IMR-90 (cell line): Measurements from ENCODE around the gene GRIA3. TPM values are rescaled to one million over a fixed set of nuclear protein-coding genes. Genes with fewer than 3 reads are reported as not detected.

ENCODE experiments used
- ATAC-seq: fragments of 200-7000 bp; cut with Tn5 transposase; 2 replicates; pipeline ENCODE4 v1.9.1; 2020; ENCODE audit warnings: low read depth, mild to moderate bottlenecking, moderate library complexity
- BruUV-seq: library from RNA; stranded (reverse); fragments of 400-500 nt; replicated peaks from 2 replicates; lab custom pipeline; 2021; lab: Mats Ljungman, UMichigan
- CTCF ChIA-PET: fragments of 300-600 bp; formaldehyde crosslinking; extraction: SDS; loops from one replicate; lab custom pipeline; 2021; ENCODE audit warnings: antibody characterized with exemption; lab: Yijun Ruan, JAX
- POLR2A ChIA-PET: fragments of 300-600 bp; sonication (Branson Sonifier 250); formaldehyde crosslinking; loops from one replicate; lab custom pipeline; 2022; ENCODE audit warnings: antibody characterized with exemption; ENCODE audit not compliant: unreplicated experiment; lab: Charles Lee
- DNase-seq: peaks from one replicate; pipeline ENCODE4 v3.0.0; 2013
- H2AFZ ChIP-seq: replicated peaks from 2 replicates; pipeline ENCODE3; 2013; ENCODE audit warnings: low read length, mild to moderate bottlenecking; ENCODE audit not compliant: poor library complexity
- H2AK5ac ChIP-seq: 2 replicates; pipeline ENCODE4 v1.6.1; 2013; ENCODE audit warnings: low read depth, low read length, inconsistent platforms
- H2AK9ac ChIP-seq: replicated peaks from 2 replicates; pipeline ENCODE3; 2013; ENCODE audit warnings: mild to moderate bottlenecking, low read depth, low read length, moderate library complexity; ENCODE audit not compliant: poor library complexity
- H2BK120ac ChIP-seq: 2 replicates; pipeline ENCODE4 v1.6.1; 2013; ENCODE audit warnings: low read depth, low read length, inconsistent platforms
- H2BK15ac ChIP-seq: 3 replicates; pipeline ENCODE4 v1.6.1; 2013; ENCODE audit warnings: low read depth, low read length, inconsistent platforms
- H2BK20ac ChIP-seq: 2 replicates; pipeline ENCODE4 v1.6.1; 2013; ENCODE audit warnings: low read depth, mild to moderate bottlenecking, inconsistent platforms, low read length, moderate library complexity
- H2BK5ac ChIP-seq: 2 replicates; pipeline ENCODE4 v1.6.1; 2013; ENCODE audit warnings: mild to moderate bottlenecking, low read depth, low read length, inconsistent platforms; ENCODE audit not compliant: poor library complexity, severe bottlenecking
- H3K14ac ChIP-seq: replicated peaks from 2 replicates; pipeline ENCODE4 v1.6.1; 2013; ENCODE audit warnings: low read depth, low read length, inconsistent platforms
- H3K18ac ChIP-seq: 2 replicates; pipeline ENCODE4 v1.6.1; 2013; ENCODE audit warnings: low read depth, low read length, control low read depth
- H3K23ac ChIP-seq: 2 replicates; pipeline ENCODE4 v1.6.1; 2013; ENCODE audit warnings: low read depth, low read length, inconsistent platforms
- H3K27ac ChIP-seq: 2 replicates; pipeline ENCODE4 v1.5.1; 2013; ENCODE audit warnings: mild to moderate bottlenecking, control low read depth, low read length; ENCODE audit not compliant: insufficient read depth
- H3K27me3 ChIP-seq: 2 replicates; pipeline ENCODE4 v1.6.1; 2013; ENCODE audit warnings: low read length; ENCODE audit not compliant: control insufficient read depth, insufficient read depth
- H3K36me3 ChIP-seq: 2 replicates; pipeline ENCODE4 v1.6.1; 2013; ENCODE audit warnings: low read length, mixed read lengths; ENCODE audit not compliant: control insufficient read depth, insufficient read depth
- H3K4ac ChIP-seq: 2 replicates; pipeline ENCODE4 v1.6.1; 2013; ENCODE audit warnings: low read depth, low read length, inconsistent platforms
- H3K4me1 ChIP-seq: 2 replicates; pipeline ENCODE4 v1.6.1; 2013; ENCODE audit warnings: low read length, mixed read lengths; ENCODE audit not compliant: control insufficient read depth, insufficient read depth
- H3K4me2 ChIP-seq: 2 replicates; pipeline ENCODE4 v1.6.1; 2013; ENCODE audit warnings: low read depth, mild to moderate bottlenecking, control low read depth, low read length, moderate library complexity
- H3K4me3 ChIP-seq: 2 replicates; pipeline ENCODE4 v1.5.1; 2013; ENCODE audit warnings: low read depth, mild to moderate bottlenecking, control low read depth, low read length, moderate library complexity; ENCODE audit not compliant: insufficient read depth
- H3K56ac ChIP-seq: 2 replicates; pipeline ENCODE4 v1.6.1; 2013; ENCODE audit warnings: low read length, inconsistent platforms; ENCODE audit not compliant: insufficient read depth; ENCODE audit errors: extremely low read depth
- H3K79me1 ChIP-seq, 2 experiments: 2 replicates each; pipeline ENCODE4 v1.6.1; 2013; ENCODE audit warnings: low read length in 2 of 2, inconsistent platforms in 1 of 2, low read depth in 1 of 2
- H3K9ac ChIP-seq: 2 replicates; pipeline ENCODE4 v1.6.1; 2013; ENCODE audit warnings: low read depth, low read length, control low read depth
- H3K9me1 ChIP-seq: 2 replicates; pipeline ENCODE4 v1.6.1; 2013; ENCODE audit warnings: low read length, inconsistent platforms; ENCODE audit not compliant: insufficient read depth
- H3K9me3 ChIP-seq: 2 replicates; pipeline ENCODE4 v1.6.1; 2013; ENCODE audit warnings: low read length; ENCODE audit not compliant: control insufficient read depth, insufficient read depth
- H4K20me1 ChIP-seq: 2 replicates; pipeline ENCODE4 v1.6.1; 2013; ENCODE audit warnings: low read length, inconsistent platforms; ENCODE audit not compliant: insufficient read depth
- H4K5ac ChIP-seq: 2 replicates; pipeline ENCODE4 v1.6.1; 2013; ENCODE audit warnings: mild to moderate bottlenecking, low read depth, low read length, control low read depth
- H4K8ac ChIP-seq, 2 experiments: 2 replicates each; pipeline ENCODE4 v1.6.1; 2013; ENCODE audit warnings: low read depth in 2 of 2, low read length in 2 of 2, control low read depth in 1 of 2, inconsistent platforms in 1 of 2
- H4K91ac ChIP-seq: 2 replicates; pipeline ENCODE4 v1.6.1; 2013; ENCODE audit warnings: low read depth, low read length, inconsistent platforms; ENCODE audit not compliant: insufficient read depth
- FOS ChIP-seq: fragments of 150-350 bp; IDR thresholded peaks from 2 replicates; pipeline ENCODE4 v1.6.1; 2016; ENCODE audit warnings: low read depth, low read length
- USF2 ChIP-seq: fragments of 150-350 bp; IDR thresholded peaks from 2 replicates; pipeline ENCODE4 v1.6.1; 2017; ENCODE audit warnings: mild to moderate bottlenecking, antibody characterized with exemption, low read length, low read depth
- WGBS, 2 experiments: methylation state at CpG; one replicate each; pipeline versions ENCODE4 v1.1.5 to v1.1.7; 2013; ENCODE audit warnings: missing lambda C conversion rate in 2 of 2; ENCODE audit not compliant: insufficient read length in 1 of 2; ENCODE audit errors: extremely low coverage in 2 of 2; 5-methylcytosine and 5-hydroxymethylcytosine counted together
- dilution Hi-C: fragments of 300-500 bp; cut with HindIII; formaldehyde crosslinking; loops from one replicate; pipeline ENCODE4 v1.14.3; 2018; ENCODE audit warnings: low sequenced_read_pairs; ENCODE audit not compliant: unreplicated experiment
- in situ Hi-C: fragments of 300-500 bp; cut with MboI; formaldehyde crosslinking; loops from 3 replicates; pipeline ENCODE4 v1.14.3; 2019; ENCODE audit warnings: low sequenced_read_pairs, inconsistent platforms, mixed read lengths
- intact Hi-C: fragments of 100-400 bp; cut with micrococcal nuclease; formaldehyde crosslinking; loops from 2 replicates; pipeline ENCODE4 v1.10.0; 2022
- polyA plus RNA-seq, 3 experiments: library from polyadenylated mRNA; depleted of rRNA; stranded (reverse); fragments of >200 nt; gene quantifications; 2 replicates each; pipeline ENCODE4 v1.2.3, GENCODE V29; 2012; ENCODE audit warnings: low replicate concordance in 1 of 3
- total RNA-seq: library from RNA; depleted of rRNA; stranded (reverse); fragments of >200 nt; gene quantifications from 2 replicates; pipeline ENCODE4 v1.2.3, GENCODE V29; 2012

GRIA3 gene
- total and polyA plus RNA-seq, 2 of the 4 experiments (the other 2 are of a cell fraction): not detected

- H3K4me3 ChIP-seq: no peak overlapping the region
- no peaks in the 10 kb centered on the region for H3K27me3 ChIP-seq
- DNase-seq (no peak), ATAC-seq (no peak)
- WGBS, 2 experiments: no CpG with 5 or more reads among the region's 5 CpGs
- ChIA-PET POLR2A (no interaction called here), CTCF (interaction anchor here (0.7 kb wide), 1 partner anchor 149 kb away, joined by 3 read pairs; no protein-coding TSS in a partner anchor)
- no peak overlapping the region for H3K14ac ChIP-seq
- H3K9ac ChIP-seq: no peak overlapping the region
- H4K8ac ChIP-seq: no peak overlapping the region
- dilution Hi-C loops (no loop called here), in situ Hi-C loops (no loop called here), intact Hi-C loops (no loop called here)
- H3K4me2 ChIP-seq: no peak overlapping the region
- no peaks in the 10 kb centered on the region for H3K36me3 ChIP-seq
- H2AFZ ChIP-seq: no peak overlapping the region
- no peaks in the 10 kb centered on the region for H4K20me1 ChIP-seq
- H3K9me3 ChIP-seq: no peaks in the 10 kb centered on the region
- H2AK5ac ChIP-seq: no peak overlapping the region
- no peak overlapping the region for H2BK5ac ChIP-seq
- H2BK120ac ChIP-seq: no peak overlapping the region
- no peak overlapping the region for H3K23ac ChIP-seq
- H2BK15ac ChIP-seq: no peak overlapping the region
- H3K4me1 ChIP-seq: no peaks in the 10 kb centered on the region
- no peak overlapping the region for H4K91ac ChIP-seq
- H3K9me1 ChIP-seq: no peaks in the 10 kb centered on the region
- H2BK20ac ChIP-seq: no peak overlapping the region
- H3K79me1 ChIP-seq: no peaks in the 10 kb centered on the region
- TF ChIP-seq USF2: no peak
- TF ChIP-seq FOS: no peak
- BruUV-seq: no TSS peak
- no peak overlapping the region for H4K5ac ChIP-seq
- H3K18ac ChIP-seq: no peak overlapping the region
- H3K4ac ChIP-seq: no peak overlapping the region
- H2AK9ac ChIP-seq: no peak overlapping the region
- no peak overlapping the region for H3K27ac ChIP-seq
- no peak overlapping the region for H3K56ac ChIP-seq
Measured at GRCh38 chrX:123442764-123443163, 258.7 kb downstream of the GRIA3 start.
